Measurements from ENCODE around the gene PSD. TPM values are rescaled to one million over a fixed set of nuclear protein-coding genes. Genes with fewer than 3 reads are reported as not detected.

The PSD gene
- total RNA-seq, 1 experiment from 2014 or later: 2.4 TPM

- no TSS peak for BruUV-seq (replicated peaks)
- peaks cover 31% of the 10 kb centered on the region for H3K4me1 ChIP-seq (ENCODE audit: control insufficient read depth, insufficient read depth, low read length)
- in situ Hi-C loops (cut with HindIII; ENCODE audit: low pct_unique_long_range_greater_than_20kb, low sequenced_read_pairs): no loop called here
- H3K27ac ChIP-seq (ENCODE audit: low read length): peak within 1 kb of the TSS; percentile 80
- H3K9me3 ChIP-seq (ENCODE audit: control insufficient read depth, insufficient read depth, low read depth, low read length): no peaks in the 10 kb centered on the region
- CTCF ChIA-PET: interaction anchor here (0.6 to 0.8 kb wide), 4 partner anchors 12 to 287 kb away, joined by 3 to 7 read pairs (median 4); no protein-coding TSS in a partner anchor
- peaks cover 2% of the 10 kb centered on the region; the same call in 1 of the 2 replicates for H3K36me3 ChIP-seq (ENCODE audit: control insufficient read depth, insufficient read depth, low read length)
- H3K27me3 ChIP-seq (ENCODE audit: control insufficient read depth, insufficient read depth, low read length): no peaks in the 10 kb centered on the region; the same call in 1 of the 2 replicates
- peak; percentile 65 for ATAC-seq
- POLR2A ChIA-PET: interaction anchor here (0.5 to 0.7 kb wide), 6 partner anchors 24 to 1652 kb away, joined by 4 to 13 read pairs (median 8); partner anchors contain the start of gene GBF1
- intact Hi-C loops (cut with micrococcal nuclease; ENCODE audit: unreplicated experiment): no loop called here
- TF ChIP-seq REST (IDR thresholded peaks at IDR 0.05; ENCODE audit: insufficient read depth in 1 of 2, low read depth in 2 of 2, low read length in 1 of 2) (no peak), CTCF (IDR thresholded peaks at IDR 0.05) (no peak), SIN3A (IDR thresholded peaks at IDR 0.05; ENCODE audit: borderline replicate concordance, insufficient read depth, low read depth, low read length) (no peak), TCF7L2 (IDR thresholded peaks at IDR 0.05; ENCODE audit: low read depth, low read length) (no peak), POLR2AphosphoS5 (IDR thresholded peaks at IDR 0.05; ENCODE audit: low read depth, low read length) (no peak)
- H3K4me3 ChIP-seq (ENCODE audit: low read depth in 2 of 2, low read length in 2 of 2): peak within 1 kb of the TSS; percentile 67 to 89
- no peak for DNase-seq (ENCODE audit: low read depth, low spot score)
These were observed 22.9 kb downstream of the PSD start, which contains the start of gene NFKB2 for GRCh38 chr10:102395400-102396316. TSS of gene NFKB2 (plus strand) at chr10:102395705. CDS start at chr10:102395960, 255 bp downstream.

GRCh38 chr10:102394801-102395399 is 23.7 kb downstream of the PSD start:
- ChIA-PET POLR2A (interaction anchor here (0.6 to 0.8 kb wide), 4 partner anchors 23 to 1651 kb away, joined by 3 to 13 read pairs (median 8); partner anchors contain the start of gene GBF1), CTCF (interaction anchor here (0.6 to 0.8 kb wide), 2 partner anchors 165 to 288 kb away, joined by 3 read pairs; no protein-coding TSS in a partner anchor)
- no peak for DNase-seq (ENCODE audit: low read depth, low spot score)
- in situ Hi-C loops (cut with HindIII; ENCODE audit: low pct_unique_long_range_greater_than_20kb, low sequenced_read_pairs) (no loop called here), intact Hi-C loops (cut with micrococcal nuclease; ENCODE audit: unreplicated experiment) (loop anchor here (5.0 kb wide), 1 partner anchor 163 kb away; no protein-coding TSS in a partner anchor)
- Histone ChIP-seq H3K36me3 (ENCODE audit: control insufficient read depth, insufficient read depth, low read length) (peaks cover 2% of the 10 kb centered on the region; the same call in 1 of the 2 replicates), H3K9me3 (ENCODE audit: control insufficient read depth, insufficient read depth, low read depth, low read length) (no peaks in the 10 kb centered on the region), H3K4me1 (ENCODE audit: control insufficient read depth, insufficient read depth, low read length) (peaks cover 26% of the 10 kb centered on the region), H3K27me3 (ENCODE audit: control insufficient read depth, insufficient read depth, low read length) (no peaks in the 10 kb centered on the region; the same call in 1 of the 2 replicates), H3K4me3 (ENCODE audit: low read depth in 2 of 2, low read length in 2 of 2) (peak overlapping the region; percentile 67 to 89), H3K27ac (ENCODE audit: low read length) (peak overlapping the region; percentile 63)
- ATAC-seq: peak; percentile 12
- BruUV-seq (replicated peaks): no TSS peak
- TF ChIP-seq CTCF (IDR thresholded peaks at IDR 0.05) (no peak), TCF7L2 (IDR thresholded peaks at IDR 0.05; ENCODE audit: low read depth, low read length) (no peak)

Measured in Panc1 (cell line).